Measurements from ENCODE around the gene LIMS1.
"Not testable (repeated sequence)": the region's sequence is repeated elsewhere in the genome, so short reads cannot be mapped to it uniquely, and the experiment has no call there.

DNA sequence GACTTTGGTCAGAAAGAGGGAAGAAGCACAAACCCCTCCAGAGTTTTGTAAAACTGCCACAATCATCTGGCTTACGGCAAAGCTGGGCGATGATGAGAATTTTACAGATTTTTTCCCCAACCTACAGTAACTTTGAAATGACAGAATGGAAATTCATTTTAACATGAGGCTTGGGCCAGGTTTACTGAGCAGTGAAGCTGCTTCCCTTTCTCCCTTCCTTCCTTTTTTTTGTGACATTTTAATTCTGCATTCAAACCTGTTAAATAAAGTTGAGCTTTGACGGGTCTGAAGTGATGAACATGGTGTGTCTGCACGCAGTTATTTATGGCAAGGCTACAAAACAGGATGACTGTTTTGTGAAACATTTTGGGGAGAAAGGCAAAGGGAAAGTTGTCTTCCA lies 123.2 kb downstream of the LIMS1 start:
- TF ChIP-seq, protein P1, sequence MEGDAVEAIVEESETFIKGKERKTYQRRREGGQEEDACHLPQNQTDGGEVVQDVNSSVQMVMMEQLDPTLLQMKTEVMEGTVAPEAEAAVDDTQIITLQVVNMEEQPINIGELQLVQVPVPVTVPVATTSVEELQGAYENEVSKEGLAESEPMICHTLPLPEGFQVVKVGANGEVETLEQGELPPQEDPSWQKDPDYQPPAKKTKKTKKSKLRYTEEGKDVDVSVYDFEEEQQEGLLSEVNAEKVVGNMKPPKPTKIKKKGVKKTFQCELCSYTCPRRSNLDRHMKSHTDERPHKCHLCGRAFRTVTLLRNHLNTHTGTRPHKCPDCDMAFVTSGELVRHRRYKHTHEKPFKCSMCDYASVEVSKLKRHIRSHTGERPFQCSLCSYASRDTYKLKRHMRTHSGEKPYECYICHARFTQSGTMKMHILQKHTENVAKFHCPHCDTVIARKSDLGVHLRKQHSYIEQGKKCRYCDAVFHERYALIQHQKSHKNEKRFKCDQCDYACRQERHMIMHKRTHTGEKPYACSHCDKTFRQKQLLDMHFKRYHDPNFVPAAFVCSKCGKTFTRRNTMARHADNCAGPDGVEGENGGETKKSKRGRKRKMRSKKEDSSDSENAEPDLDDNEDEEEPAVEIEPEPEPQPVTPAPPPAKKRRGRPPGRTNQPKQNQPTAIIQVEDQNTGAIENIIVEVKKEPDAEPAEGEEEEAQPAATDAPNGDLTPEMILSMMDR (IDR thresholded peaks at IDR 0.05) = not testable (repeated sequence)
- TF ChIP-seq POLR2A, POLR2AphosphoS5 (IDR thresholded peaks at IDR 0.05): not testable (repeated sequence)
